Cardiac muscle cell (in vitro differentiated cells and primary cell): ENCODE data around the gene NR3C2. TPM values are rescaled to one million over a fixed set of nuclear protein-coding genes. Genes with fewer than 3 reads are reported as not detected.

Experiments
- DNase-seq, 2 donors: peaks; one replicate each; pipeline versions ENCODE4 v3.0.0 to v3.0.0-alpha.2; 2010 to 2017; ENCODE audit warnings: low read depth in 1 of 2, low spot score in 1 of 2
- H3K27ac ChIP-seq: fragments of 200-600 bp; sonication (generic); 2 replicates; pipeline ENCODE4 v1.5.1; 2016
- H3K27me3 ChIP-seq: fragments of 200-600 bp; sonication (generic); 2 replicates; pipeline ENCODE4 v1.6.0; 2016; ENCODE audit warnings: control low read depth
- H3K36me3 ChIP-seq: fragments of 200-600 bp; sonication (generic); 2 replicates; pipeline ENCODE4 v1.5.1; 2016; ENCODE audit warnings: control low read depth
- H3K4me1 ChIP-seq: fragments of 200-600 bp; sonication (generic); 2 replicates; pipeline ENCODE4 v1.8.1; 2017; ENCODE audit warnings: low read depth, mild to moderate bottlenecking, mixed run types
- H3K4me3 ChIP-seq: fragments of 200-600 bp; sonication (generic); 2 replicates; pipeline ENCODE4 v1.5.1; 2016; ENCODE audit warnings: mild to moderate bottlenecking
- H3K9me3 ChIP-seq: fragments of 200-600 bp; sonication (generic); 2 replicates; pipeline ENCODE4 v1.5.1; 2017; ENCODE audit warnings: low read depth, mild to moderate bottlenecking, control low read depth
- polyA plus RNA-seq: library from polyadenylated mRNA; unstranded; fragments of >200 nt; fragmentation: Nextera tagmentation; extraction: Ambion mirVana; gene quantifications from 2 replicates; pipeline ENCODE4 v1.2.1, GENCODE V29; 2016
- total RNA-seq: library from RNA; depleted of rRNA; stranded (reverse); fragments of >200 nt; gene quantifications from 2 replicates; pipeline ENCODE4 v1.2.3, GENCODE V29; 2016
- TF ChIP-seq, protein P1 (sequence below): IDR thresholded peaks from 2 replicates; pipeline ENCODE4 v1.5.1; 2012; ENCODE audit warnings: low read depth, mild to moderate bottlenecking, low read length

NR3C2 gene
- total and polyA plus RNA-seq, 2 experiments from 2014 or later = 0.43 to 2.5 TPM

DNA sequence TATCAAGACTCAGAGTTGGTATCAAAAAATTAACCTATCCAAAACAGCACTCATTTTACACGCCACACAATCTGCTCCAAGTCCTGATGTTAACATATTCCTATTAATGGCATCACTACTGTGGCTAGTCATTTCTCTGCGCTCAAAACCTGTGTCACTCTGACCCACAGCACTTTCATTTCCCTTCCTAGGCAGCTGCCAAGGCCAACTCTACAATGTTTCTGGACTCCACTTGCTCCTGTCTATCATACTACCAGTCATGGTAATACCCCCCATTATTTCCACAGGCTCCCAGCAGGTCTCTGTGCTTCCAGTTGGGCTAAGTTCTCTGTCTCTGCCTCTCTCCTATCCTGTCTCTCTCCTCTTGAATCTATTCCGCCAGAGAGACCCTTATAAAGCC, 323.6 kb downstream of the NR3C2 start:
- no peaks in the 10 kb centered on the region for H3K27me3 ChIP-seq
- TF ChIP-seq, protein P1, sequence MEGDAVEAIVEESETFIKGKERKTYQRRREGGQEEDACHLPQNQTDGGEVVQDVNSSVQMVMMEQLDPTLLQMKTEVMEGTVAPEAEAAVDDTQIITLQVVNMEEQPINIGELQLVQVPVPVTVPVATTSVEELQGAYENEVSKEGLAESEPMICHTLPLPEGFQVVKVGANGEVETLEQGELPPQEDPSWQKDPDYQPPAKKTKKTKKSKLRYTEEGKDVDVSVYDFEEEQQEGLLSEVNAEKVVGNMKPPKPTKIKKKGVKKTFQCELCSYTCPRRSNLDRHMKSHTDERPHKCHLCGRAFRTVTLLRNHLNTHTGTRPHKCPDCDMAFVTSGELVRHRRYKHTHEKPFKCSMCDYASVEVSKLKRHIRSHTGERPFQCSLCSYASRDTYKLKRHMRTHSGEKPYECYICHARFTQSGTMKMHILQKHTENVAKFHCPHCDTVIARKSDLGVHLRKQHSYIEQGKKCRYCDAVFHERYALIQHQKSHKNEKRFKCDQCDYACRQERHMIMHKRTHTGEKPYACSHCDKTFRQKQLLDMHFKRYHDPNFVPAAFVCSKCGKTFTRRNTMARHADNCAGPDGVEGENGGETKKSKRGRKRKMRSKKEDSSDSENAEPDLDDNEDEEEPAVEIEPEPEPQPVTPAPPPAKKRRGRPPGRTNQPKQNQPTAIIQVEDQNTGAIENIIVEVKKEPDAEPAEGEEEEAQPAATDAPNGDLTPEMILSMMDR = no peak
- no peaks in the 10 kb centered on the region for H3K4me1 ChIP-seq
- no peak overlapping the region for H3K27ac ChIP-seq
- no peaks in the 10 kb centered on the region for H3K9me3 ChIP-seq
- H3K4me3 ChIP-seq = no peak overlapping the region
- no peak for DNase-seq
- no peaks in the 10 kb centered on the region for H3K36me3 ChIP-seq

DNA sequence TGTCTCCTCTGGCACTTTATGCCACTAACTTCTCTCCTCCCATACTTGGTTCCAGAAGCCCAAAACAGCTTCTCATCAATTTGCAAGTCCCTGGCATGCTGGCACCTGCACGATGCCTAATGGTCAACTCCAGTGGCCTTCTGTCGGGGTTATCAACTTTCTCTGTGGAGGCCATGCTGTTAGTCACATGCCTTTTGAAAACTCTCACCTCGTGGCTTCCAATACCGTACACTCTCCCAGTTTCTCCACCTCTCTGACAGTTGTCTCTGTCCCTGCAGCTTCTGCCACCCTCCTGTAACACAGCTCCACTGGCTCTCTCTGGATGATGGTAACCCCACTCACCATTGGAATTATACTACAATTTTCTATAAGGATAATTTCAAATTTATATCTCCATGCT, 324.0 kb downstream of the NR3C2 start:
- TF ChIP-seq, protein P1 = no peak
- Histone ChIP-seq H3K27ac (no peak overlapping the region), H3K9me3 (no peaks in the 10 kb centered on the region), H3K36me3 (no peaks in the 10 kb centered on the region), H3K4me3 (no peak overlapping the region), H3K4me1 (no peaks in the 10 kb centered on the region), H3K27me3 (no peaks in the 10 kb centered on the region)
- DNase-seq = no peak

DNA sequence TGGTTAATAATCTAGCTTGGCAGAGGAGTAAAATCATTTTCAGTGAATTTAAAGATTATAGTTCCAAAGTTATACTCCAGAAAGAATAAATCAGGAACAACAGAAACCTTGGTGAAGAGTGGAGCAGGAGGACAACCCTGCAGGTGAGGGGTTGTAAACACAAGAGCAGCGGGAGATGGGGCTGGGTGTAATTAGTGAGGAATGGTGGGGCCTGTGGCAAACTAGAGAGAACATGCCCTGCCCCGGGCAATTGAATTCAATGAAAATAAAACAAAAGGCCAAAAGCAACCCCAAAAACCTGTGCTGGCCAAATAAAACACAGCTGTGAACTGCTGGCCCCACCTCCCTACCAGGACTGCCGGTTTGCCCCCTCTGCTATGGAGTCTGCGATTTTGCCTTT, 325.2 kb downstream of the NR3C2 start:
- Histone ChIP-seq H3K27ac (no peak overlapping the region), H3K27me3 (no peaks in the 10 kb centered on the region), H3K36me3 (no peaks in the 10 kb centered on the region), H3K4me3 (no peak overlapping the region), H3K4me1 (no peaks in the 10 kb centered on the region), H3K9me3 (no peaks in the 10 kb centered on the region)
- DNase-seq = no peak
- TF ChIP-seq, protein P1 = no peak

DNA sequence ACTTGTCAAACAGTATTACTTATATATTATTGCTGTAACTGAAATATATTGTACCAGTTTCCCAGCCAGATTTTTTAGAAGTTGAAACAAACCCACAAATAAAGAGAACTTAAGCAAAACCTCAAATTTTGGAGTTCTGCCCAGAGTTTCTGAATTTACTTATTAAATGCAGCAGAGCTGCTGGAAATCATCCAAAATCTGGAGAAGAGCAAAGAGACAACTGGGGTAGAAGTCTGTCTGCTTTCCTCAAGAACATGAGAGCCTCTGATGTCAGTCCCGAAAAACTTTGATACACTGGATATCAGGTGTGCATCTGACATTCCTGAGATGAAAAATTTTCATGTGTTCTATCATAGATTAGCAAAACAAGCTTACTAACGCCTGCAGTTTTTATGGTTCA, 325.9 kb downstream of the NR3C2 start:
- H3K4me3 ChIP-seq = no peak overlapping the region
- H3K27me3 ChIP-seq = no peaks in the 10 kb centered on the region
- TF ChIP-seq, protein P1 = no peak

DNA sequence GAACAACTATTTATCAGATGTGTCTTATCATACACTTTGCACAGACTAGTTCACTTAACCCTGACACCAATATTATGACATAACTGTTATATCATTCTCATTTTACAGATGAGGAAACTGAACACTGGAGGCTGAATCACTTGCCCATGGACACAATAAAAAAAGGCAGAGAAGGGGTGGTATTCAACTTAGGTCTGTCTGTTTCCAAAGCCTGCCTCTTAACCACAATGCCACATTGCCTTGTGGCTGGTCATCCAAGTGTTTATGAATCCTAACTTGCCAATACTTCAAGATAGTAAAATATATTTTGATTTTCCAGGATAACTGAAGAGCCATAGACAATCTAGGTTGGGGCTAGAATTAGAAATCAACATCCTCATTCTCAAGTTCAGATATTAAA, 327.8 kb downstream of the NR3C2 start:
- Histone ChIP-seq H3K4me3 (no peak overlapping the region), H3K27ac (no peak overlapping the region), H3K27me3 (no peaks in the 10 kb centered on the region), H3K9me3 (no peaks in the 10 kb centered on the region), H3K4me1 (no peaks in the 10 kb centered on the region), H3K36me3 (no peaks in the 10 kb centered on the region)
- DNase-seq = no peak
- TF ChIP-seq, protein P1 = no peak

More for the DNA sequence above, 325.9 kb downstream of the NR3C2 start:
- H3K9me3 ChIP-seq = no peaks in the 10 kb centered on the region
- H3K4me1 ChIP-seq = no peaks in the 10 kb centered on the region
- H3K27ac ChIP-seq = no peak overlapping the region
- peak in 1 of 2 donors; percentile 82 for DNase-seq
- H3K36me3 ChIP-seq = no peaks in the 10 kb centered on the region
